ENCODE data around the gene DOCK3.
A peak's percentile ranks its signal among the peaks of the same experiment; 100 is the strongest.
"Not testable (repeated sequence)": the region's sequence is repeated elsewhere in the genome, so short reads cannot be mapped to it uniquely, and the experiment has no call there.

Gene DOCK3

DNA sequence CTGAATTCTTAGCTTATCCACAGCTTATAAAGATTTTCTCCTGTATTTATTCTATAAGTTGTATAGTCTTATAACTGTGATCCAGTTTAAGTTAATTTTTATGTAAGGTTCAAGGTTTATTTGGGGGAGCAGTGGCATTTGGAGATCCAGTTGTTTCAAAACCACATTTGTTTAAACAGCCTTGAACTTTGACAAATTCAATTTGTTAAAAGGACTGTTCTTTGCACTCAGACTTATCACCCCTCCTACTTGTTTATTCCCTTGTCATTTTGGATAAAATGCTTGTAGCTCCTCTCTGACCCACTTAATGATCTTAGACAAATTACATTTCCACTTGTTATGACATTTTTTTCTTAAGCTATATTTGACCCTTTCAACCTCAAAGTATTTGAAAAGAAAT is 327.8 kb downstream of the DOCK3 start:
- no peak for DNase-seq

DNA sequence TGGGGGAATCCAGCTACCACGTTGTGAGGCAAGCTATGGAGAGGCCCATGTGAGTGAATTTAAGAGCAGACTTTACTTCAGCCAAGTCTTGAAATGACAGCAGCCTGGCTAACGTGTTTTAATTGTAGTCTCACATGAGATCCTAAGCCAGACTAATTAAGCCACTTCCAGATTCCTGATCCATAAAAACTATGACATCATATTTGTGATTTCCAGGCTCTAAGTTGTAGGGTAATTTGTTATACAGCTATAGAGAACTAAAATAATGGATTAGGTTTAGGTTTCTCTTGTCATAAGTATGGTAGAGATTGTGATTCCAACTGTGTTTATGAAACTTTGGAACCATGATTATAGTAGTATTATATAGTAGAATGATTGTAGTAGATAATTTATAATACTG is 329.5 kb downstream of the DOCK3 start:
- no peak for DNase-seq

DNA sequence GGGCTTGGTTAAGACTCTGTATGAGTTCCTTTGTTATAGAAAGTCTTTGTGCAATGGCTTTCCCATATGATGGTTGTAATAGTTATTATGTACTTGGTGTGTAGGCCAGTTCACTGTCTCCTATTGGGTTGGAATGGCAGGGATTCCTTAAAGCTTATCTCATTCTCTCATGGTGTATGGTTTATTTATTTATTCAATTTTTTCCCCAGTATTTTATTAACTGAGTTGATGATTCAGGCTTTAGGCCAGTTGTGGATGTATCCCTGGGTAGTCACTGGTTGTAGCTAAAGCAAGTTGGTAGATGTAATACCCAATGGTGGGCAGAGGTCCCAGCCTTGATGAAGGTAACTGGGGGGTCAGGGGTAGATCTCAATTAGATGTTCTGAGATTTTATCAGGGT is 349.4 kb downstream of the DOCK3 start:
- DNase-seq = no peak

DNA sequence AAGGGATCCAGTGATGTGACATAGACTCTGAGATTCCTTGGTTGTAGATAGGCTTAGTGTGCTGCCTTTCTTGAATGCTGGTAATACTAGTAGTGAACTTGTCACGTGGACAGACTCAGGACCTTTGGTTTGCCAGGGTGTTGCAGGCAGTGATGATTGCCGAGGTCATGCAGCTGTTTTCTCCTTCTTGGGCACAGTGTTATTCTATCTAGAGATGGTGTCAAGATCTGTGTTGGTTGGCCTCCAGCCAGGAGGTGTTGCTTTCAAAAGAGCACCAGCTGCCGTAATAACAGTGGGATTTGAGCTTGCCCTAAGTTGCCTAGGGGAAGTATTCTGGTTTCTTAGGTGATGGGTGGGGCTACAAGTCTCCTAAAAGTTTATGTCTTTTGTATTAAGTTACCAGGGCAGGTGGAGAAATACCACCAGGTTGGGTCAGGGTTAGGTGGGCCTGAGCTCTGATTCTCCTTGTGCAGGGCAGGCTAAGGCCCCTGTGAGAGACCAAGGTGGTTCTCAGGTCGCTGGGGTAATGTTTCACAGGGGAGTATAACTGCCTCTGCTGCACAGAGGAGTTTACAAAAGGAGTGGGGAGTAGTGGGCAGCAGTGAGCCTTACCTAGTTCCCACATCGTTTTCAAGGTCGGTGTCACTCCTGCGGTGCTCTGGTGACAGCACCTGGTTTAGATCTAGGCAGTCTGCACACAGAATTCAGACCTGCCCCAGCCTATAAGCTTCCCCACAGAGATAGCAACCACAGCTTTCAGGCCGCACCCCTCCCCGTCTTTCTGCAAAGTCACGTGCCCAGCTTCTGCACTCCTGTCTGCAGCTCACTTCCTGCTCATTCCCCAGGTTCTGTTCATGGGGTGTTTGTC is 350.3 kb downstream of the DOCK3 start:
- DNase-seq = peak; percentile 74

DNA sequence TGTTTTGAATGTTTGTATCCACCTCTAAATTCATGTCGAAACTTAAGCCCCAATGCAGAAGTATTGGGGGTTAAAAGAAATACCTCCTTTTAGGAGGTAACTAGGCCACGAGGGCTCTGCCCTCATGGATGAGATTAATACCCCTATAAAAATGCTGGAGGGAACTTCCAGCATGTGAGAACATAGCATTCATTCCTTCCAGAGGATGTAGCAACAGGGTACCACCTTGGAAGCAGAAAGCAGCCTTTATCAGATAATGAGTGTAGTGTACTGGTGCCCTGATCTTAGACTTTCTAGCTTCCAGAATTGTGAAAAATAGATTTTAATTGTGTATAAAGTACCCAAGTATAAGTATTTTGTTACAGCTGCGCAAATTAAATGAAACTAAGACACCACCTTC is 356.9 kb downstream of the DOCK3 start:
- no peak for DNase-seq

DNA sequence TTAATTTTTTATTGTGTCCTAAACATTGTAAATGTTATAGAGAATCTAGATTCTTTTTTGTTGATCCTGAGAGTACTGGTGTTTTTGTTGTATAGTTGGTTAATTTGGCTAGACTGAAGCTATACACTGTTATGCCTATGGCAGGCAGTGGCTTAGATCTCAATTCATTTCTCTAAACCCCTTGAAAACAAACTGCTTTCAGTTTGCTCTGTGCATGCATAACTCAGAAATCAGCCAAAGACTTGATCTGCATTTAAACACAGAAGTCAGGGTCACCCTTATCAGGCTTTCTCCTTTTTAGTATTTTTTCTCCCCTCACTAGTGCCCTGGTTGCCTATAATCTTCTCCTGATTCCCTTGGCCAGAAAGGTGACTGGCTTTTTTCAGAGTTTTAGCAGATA is 360.9 kb downstream of the DOCK3 start:
- no peak for DNase-seq

DNA sequence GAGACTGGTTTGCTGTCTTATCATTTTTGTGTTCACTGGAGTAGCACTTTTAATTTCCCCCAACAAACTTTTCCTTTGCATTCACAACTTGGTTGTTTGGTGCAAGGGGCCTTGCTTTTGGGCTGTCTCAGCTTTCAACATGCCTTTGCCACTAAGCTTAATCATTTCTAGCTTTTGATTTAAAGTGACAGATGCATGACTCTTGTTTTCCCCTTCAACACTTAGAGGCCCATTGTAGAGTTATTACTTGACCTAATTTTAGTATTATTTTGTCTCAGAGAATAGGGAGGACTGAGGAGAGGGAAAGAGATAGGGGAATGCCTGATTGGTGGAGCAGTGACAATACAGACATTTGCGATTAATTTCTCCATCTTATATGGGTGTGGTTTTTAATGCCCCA is 370.3 kb downstream of the DOCK3 start:
- no peak for DNase-seq

DNA sequence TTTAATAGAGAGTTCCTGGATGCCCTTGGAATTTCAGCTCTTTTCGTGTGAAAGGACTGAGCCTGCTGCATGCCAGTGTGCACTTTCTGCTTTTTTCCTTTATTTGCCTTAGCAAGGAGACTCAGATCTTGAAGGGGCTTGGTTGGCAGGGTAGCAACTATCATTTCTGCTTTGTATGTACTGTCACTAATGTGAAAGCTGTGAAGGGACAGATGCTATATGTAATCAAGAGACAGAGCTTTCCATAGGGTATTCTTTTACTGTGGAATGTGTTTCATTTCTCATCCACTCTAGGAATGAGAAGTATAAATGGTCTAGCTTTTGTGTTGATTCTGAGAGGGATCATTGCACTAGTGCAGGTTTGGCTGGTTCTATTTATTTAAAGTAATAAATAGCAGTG is 377.8 kb downstream of the DOCK3 start:
- no peak for DNase-seq

DNA sequence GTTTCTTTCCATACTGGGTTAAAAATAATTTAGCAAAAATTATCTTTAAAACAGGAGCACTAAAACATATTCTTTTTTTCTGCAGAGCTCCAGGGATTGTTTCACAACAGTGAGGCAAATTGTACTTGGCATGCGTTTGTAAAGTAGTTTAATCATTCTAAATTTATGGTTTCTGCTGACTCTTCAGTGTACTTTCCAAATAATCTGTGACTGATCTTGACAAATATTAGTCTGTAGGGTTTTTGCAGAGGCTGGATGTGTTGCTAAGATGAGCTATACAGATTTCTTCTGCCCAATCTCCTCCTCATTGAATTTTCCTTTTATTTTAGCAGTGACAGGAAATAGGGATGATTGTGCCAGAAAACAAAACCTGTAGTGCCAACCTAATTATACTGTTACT is 382.4 kb downstream of the DOCK3 start:
- DNase-seq = no peak

DNA sequence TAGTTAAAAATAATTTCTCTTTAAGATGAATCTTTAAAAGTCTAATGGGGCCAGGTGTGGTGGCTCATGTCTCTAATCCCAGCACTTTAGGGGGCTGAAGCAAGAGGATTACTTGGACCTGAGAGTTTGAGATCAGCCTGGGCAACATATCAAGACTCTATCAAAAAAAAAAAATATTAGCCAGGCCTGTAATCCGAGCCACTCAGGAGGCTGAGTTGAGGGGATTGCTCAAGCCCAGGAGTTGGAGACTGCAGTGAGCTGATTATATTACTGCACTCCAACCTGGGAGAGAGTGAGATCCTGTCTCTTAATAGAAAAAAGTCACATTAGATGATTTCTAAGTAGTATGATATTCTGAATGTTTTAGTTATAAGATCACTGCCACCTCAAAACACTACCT is 388.3 kb downstream of the DOCK3 start:
- DNase-seq = peak; percentile 5

DNA sequence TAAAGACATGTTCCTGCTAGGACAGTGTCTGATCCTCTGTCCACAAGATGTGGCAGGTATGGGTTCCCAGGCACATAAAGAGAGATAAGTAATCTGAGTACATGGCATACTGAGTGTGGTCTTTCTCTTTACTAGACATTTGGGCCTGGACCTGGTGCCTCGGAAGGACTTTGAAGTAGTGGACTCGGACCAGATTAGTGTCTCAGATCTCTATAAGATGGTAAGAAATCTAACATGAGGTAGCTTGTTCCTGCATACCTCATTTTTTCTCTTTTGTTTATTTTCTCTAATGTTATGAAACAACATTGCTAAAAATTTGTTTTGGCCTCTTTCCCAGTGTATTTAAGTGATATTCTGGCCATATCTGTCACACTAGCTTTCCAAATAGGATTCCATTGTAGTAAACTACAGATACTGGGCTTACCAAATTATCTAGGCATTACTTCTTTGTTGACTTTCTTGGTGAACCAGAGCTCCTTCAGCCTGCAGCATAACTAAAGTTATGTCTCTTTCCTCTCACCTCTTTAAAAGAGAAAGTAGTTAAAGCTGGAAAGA is 400.6 kb downstream of the DOCK3 start:
- no peak for DNase-seq

DNA sequence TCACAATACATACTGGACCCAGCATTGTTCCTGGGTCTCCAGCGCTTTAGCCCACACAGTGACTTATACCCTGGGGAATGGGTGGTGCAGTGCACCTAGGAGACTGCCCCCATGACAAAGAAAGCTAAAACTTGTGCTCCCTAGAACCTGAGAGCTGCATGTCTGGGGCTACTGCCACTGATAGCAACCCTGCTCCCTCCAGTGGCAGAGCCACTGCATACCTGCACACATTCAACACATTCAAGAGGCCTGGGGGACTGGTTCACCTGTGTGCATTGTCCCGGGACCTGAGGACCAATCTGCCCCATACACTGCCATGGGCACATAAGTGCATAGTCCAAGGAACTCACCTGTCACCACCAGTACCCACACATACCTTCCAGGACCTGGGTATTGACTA is 407.6 kb downstream of the DOCK3 start:
- no peak for DNase-seq

DNA sequence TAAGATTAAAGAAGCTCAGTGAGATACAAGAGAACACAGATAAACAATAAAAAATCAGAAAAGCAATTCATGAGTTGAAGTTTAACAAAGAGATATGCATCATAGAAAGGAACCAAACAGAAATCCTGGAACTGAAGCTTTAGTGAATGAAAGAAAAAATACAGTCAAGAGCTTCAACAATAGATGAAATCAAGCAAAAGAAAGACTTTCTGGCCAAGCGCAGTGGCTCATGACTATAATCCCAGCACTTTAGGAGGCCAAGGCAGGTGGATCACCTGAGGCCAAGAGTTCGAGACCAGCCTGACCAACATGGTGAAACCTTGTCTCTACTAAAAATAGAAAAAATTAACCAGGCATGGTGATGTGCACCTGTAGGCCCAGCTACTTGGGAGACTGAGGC is 408.8 kb downstream of the DOCK3 start:
- DNase-seq = no peak

DNA sequence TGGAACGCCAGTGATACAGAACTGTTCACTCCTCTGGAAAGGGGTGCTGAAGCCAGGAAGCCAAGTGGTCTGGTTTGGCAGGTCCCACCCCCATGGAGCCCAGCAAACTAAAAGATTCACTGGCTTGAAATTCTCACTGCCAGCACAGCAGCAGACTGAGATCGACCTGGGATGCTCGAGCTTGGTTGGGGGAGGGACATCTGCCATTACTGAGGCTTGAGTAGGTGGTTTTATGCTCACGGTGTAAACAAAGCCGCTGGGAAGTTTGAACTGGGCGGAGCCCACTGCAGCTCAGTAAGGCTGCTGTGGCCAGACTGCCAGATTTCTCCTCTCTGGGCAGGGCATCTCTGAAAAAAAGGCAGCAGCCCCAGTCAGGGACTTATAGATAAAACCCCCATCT is 417.4 kb downstream of the DOCK3 start:
- DNase-seq = peak; percentile 4

DNA sequence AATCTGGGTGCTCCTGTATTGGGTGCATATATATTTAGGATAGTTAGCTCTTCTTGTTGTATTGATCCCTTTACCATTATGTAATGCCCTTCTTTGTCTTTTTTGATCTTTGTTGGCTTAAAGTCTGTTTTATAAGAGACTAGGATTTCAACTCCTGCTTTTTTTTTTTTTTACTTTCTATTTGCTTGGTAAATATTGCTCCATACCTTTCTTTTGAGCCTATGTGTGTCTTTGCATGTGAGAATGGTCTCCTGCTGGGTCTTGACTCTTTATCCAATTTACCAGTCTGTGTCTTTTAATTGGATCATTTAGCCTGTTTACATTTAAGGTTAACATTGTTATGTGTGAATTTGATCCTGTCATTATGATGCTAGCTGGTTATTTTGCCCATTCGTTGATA is 420.1 kb downstream of the DOCK3 start:
- not testable (repeated sequence) for DNase-seq

DNA sequence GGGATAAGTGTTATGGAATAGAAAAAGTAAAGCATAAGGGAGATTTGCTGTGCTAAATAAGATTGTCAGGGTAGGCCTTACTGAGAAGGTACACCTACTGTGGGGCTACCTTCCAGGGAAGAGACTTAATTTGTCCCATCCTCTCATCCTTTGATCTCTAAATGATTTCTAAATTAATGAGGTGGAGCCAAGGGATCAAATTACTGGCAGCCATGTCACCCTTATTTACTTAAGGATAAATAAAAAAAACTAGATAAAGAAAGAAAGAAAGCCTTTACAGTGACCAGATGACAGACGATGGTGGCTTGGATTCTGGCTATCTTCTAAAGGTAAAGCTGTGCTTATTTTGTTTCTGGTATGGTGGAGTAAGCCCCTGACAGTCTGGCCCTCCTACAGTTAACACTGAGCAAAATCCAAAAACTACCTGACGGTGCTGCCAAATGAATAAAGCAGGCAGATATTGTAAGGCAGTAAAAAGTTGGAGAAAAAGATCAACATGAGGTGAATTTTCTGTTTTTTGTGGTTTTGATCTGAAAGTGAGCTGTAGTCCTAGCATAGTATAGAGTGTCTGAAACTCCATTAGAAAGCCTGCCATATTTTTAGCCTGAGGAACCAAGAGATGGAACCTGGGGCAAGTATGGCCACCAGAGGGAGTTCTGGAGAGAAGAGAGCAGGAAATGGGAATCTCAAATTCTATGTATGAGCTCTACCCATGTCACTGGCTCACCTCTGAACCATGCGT is 425.2 kb downstream of the DOCK3 start:
- peak; percentile 46 for DNase-seq

DNA sequence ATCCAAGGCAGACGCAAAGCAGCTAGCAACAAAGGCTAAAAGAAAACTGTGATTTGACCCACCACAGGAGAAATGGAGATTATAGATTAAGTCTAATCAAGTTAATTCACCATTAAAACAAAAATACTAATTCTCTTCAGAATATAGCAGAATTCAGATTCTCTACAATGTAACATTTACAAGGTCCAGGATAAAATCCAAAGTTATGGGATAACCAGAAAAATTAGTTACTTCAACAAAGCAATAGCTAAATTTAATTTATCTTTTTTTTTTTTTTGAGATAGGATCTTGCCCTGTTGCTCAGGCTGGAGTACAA is 425.8 kb downstream of the DOCK3 start:
- no peak for DNase-seq

DNA sequence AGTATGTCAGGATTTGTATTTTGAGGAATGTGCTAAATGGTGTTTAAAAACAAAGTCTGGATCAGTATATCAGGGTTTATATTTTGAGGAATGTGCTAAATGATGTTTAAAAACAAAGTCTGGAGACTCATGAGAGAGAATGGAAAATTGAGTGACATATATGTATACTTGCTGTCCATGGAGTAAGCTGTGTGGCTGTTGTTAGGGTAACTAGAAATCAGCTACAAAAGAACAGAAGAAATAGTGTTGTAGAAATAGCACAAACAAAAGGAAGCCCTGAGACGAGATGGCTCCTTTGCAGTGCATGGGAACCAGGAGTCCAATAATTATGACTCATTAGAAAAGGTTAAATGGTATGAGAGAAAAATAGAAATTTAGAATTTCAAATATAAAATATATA is 427.7 kb downstream of the DOCK3 start:
- DNase-seq = no peak

DNA sequence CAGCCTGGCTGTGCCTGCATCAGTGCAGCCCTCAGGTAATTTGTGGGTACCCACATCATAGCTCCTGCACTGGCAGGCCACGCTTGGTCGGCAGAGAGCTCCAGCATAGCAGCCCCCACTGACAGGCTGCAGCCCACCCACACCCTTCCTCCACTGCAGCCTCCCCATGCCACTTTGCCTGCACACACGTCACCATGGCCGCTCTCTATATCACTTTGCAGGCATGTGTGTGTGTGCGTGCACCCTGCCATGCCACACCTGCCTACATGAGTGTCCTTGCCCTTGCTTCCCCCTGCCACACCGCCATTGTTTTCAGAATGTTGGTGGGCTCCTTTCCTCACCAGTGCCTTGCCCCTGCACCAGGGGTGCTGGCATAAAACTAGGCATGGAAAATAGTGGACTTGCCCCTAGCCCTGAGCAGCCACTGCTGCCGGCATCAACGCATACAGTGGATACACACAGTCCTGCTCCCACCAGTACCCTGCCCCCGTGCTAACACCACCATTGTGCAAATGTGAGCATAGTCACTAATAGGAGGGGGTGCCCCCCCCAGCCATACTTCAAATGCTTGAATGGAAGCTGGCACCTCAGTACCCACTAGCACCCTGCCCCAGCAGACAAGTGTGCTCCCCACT is 431.6 kb downstream of the DOCK3 start:
- no peak for DNase-seq

DNA sequence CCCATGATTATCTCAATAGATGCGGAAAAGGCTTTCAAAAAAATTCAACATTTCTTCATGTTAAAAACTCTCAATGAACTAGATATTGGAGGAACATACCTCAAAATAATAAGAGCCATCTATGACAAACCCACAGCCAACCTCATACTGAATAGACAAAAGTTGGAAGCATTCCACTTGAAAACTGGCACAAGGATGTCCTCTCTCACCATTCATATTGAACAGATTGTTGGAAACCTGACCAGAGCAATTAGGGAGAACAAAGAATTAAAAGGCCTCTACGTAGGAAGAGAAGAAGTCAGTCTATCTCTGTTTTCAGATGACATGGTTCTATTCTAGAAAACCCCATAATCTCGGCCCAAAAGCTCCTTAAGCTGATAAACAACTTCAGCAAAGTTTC is 435.9 kb downstream of the DOCK3 start:
- no peak for DNase-seq

DNA sequence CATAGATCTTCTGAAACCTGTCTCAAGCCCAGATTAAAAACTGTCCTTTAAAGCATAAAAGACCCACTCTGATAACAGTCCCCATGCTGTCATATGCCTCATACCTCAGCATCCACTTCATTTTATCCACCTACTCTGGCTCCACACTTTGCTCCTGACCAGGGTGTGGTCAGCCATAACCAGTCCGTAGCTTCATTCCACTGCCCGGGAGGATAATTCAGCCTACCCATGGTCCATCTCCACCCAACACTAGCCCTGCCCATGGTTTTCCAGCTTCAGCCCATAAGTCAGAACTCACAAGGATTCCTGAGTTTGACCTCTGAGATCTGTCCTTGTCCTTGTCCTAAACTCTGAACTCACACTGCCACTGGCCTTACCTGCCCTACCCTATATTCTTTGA is 448.2 kb downstream of the DOCK3 start:
- no peak for DNase-seq

DNA sequence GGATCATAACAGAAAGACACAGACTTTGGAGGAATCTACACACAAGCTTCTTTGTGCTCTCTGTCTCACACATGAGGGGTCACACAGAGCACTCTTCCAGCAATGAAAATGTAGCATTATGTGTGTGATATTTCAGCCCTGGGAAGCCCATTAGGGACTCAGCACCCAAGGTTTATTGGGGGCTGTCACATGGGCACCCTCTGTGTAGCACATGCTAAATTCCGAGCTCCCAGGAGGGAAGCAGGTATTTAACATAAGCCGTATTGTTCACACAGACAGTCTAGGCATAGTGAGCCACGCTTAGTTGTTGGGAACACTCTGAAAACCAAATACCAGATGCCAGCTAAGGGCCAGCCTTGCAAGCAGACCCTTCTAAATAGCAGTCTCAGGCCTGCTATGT is 448.8 kb downstream of the DOCK3 start:
- no peak for DNase-seq

DNA sequence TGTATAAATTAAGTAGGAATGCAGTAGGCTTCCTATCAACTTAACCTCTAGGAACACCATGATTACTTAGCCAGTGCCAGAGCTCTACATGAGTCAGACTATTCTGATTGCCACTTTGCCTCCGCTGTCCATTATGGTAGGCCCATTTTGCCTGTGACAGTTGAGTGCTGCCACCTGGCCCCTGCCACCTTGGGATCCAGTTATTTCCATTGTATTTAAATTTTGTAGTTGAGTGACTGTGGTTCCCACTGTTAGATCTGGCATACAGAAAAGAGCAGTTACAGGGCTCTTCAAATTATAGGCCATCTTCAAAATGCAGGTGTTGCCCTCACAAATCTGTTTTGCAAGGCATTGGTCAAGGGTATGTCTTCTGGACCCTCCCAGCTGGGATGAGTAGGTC is 456.9 kb downstream of the DOCK3 start:
- DNase-seq = not testable (repeated sequence)

DNA sequence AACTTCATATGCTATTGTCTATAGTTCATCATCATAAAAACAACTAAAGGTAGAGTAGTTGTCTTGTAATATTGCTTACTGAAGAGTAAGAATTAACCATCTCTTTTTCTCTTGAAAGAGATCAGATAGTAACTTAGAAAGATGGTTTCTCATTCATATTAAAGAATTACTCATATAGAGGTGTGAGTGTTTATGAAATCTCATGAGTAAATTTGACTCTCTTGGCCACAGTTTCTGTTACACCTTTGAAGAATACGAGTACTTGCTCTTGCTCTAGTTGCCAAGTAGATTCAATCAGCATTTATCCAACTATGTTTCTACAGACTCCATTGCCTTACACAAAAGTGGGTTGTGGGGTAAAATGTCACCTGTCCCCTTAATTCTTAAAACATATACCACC is 463.0 kb downstream of the DOCK3 start:
- no peak for DNase-seq

All from NCI-H2171 (cell line).